ENCODE results near the gene SIK3.

DNA sequence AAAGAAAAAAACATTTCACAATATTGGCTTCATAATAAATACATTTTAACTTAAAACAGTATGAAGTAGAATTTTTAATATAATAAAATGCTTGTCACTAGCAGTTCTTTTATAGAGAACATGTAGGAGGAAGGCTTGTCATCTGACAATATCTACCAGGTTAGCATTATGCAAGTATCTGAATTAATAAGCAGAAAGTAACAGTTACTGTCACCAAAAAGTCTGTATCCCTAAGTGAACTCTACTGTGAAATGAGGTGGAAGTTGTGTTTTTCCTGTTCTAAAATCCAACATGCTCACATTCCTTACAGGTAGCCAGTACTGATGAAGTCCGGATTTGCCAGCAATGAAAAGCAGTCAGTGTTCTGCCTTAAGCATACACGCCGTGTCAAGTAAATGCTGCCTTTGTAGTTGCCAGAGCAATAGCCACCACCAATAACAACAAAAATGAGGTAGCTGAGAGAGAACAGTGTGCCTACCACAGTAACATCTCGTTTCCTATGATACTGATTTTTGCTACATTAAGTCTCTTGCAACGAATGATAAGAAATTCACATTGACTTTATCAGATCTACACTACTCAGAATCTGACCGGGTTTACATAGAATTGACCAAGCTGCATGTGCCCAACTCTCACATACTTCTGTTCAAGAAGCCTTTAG is 95.5 kb downstream of the SIK3 start:
- TF ChIP-seq EZH2phosphoT487 (IDR thresholded peaks at IDR 0.05; ENCODE audit: low read length) (no peak), CTCF (IDR thresholded peaks at IDR 0.05; ENCODE audit: low read length) (no peak), EZH2 (optimal IDR thresholded peaks at IDR 0.05; ENCODE audit: low read depth, low read length) (no peak)

All from MM.1S (cell line).